HG03280 (cell line): ENCODE data around the gene KRT36.

Source experiments
- ATAC-seq: cut with Tn5 transposase; IDR thresholded peaks from one replicate; pipeline ENCODE4 v1.9.1; 2021; ENCODE audit warnings: mild to moderate bottlenecking, moderate library complexity; ENCODE audit not compliant: unreplicated experiment

KRT36 gene

DNA sequence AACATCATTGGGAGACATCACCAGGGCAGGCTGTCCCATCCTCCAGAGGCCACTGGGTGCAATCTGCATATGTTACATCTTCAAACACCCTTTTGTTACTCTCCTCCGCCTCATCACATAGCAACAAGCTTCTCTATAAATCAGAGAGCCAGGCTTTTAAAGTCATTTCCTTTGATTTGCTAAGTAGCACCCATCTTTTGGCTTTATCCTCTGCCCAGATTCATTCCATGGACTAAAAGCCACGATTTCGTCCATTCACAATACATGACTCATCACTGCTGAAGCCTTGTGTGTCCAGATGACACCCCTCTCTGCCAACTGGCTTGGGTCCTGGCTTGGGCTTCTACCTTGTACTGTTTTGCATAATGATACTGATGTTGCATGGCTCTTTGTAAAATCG lies 47.0 kb downstream of the KRT36 start:
- ATAC-seq: no peak

DNA sequence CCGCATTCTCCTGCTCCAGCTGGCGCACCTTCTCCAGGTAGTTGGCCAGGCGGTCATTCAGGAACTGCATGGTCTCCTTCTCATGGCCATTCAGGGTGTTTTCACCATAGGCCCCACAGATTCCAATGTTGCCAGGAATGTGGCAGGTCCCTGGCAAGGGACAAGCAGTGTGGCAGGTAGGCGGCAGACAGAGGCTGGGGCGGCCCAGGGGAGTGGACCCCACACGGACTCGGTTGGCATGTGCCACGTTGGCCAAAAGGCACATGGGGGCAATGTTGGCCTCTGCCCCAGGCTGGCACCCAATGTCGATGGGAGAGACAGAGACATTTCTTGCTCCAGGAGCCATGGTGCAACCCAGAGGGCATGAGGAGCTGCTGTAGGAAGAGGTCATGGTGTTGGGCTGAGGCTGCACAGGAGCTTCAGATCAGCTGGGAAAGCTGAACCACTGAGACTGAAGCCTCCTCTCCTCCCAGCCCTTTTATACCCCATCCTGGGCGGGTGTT lies 49.1 kb downstream of the KRT36 start, which contains the start of gene KRT38:
TSS of gene KRT38 (minus strand) at position 453 of the 503 bp plus-strand sequence. CDS start at position 391, 62 bp downstream.
- no peak for ATAC-seq

- no peak for ATAC-seq
Measured at GRCh38 chr17:41439375-41439774, 50.3 kb downstream of the KRT36 start.

- no peak for ATAC-seq
Measured at GRCh38 chr17:41437769-41438168, 51.9 kb downstream of the KRT36 start.

- no peak for ATAC-seq
Measured at GRCh38 chr17:41437254-41437653, 52.5 kb downstream of the KRT36 start.
